OCI-LY3 (cell line): ENCODE measurements around the gene MCEE.

ENCODE experiments used
- H2AFZ ChIP-seq: fragments of 200-600, 300-600 bp; shearing (Covaris generic); 2 replicates; pipeline ENCODE4 v1.6.0; 2014; ENCODE audit warnings: antibody characterized with exemption, low read depth, low read length
- H3K27ac ChIP-seq: fragments of 200-600, 300-600 bp; sonication (generic); 2 replicates; pipeline ENCODE4 v1.5.1; 2014; ENCODE audit warnings: mild to moderate bottlenecking, low read length, moderate library complexity, mixed read lengths
- H3K27me3 ChIP-seq: fragments of 200-600, 300-600 bp; sonication (generic); 2 replicates; pipeline ENCODE4 v1.6.1; 2014; ENCODE audit warnings: low read depth, low read length, mixed read lengths
- H3K36me3 ChIP-seq: fragments of 200-600, 300-600 bp; sonication (generic); replicated peaks from 2 replicates; pipeline ENCODE3; 2014; ENCODE audit warnings: low read depth, low read length, mixed read lengths
- H3K4me1 ChIP-seq: fragments of 300-600, 200-600 bp; sonication (generic); 2 replicates; pipeline ENCODE4 v1.6.1; 2014; ENCODE audit warnings: low read length, mixed read lengths
- H3K4me2 ChIP-seq: fragments of 200-600, 300-600 bp; sonication (generic); 2 replicates; pipeline ENCODE4 v1.6.1; 2014; ENCODE audit warnings: low read length, mixed read lengths
- H3K4me3 ChIP-seq: fragments of 300-600, 200-600 bp; sonication (generic); 2 replicates; pipeline ENCODE4 v1.5.1; 2014; ENCODE audit warnings: antibody characterized with exemption, mild to moderate bottlenecking, low read length, moderate library complexity
- H3K79me2 ChIP-seq: fragments of 300-600, 200-600 bp; shearing (Covaris generic); 2 replicates; pipeline ENCODE4 v1.6.1; 2014; ENCODE audit warnings: mild to moderate bottlenecking, low read length, mixed read lengths
- H3K9ac ChIP-seq: fragments of 300-600, 200-600 bp; shearing (Covaris generic); 2 replicates; pipeline ENCODE4 v1.6.0; 2014; ENCODE audit warnings: mild to moderate bottlenecking, low read length, moderate library complexity
- H3K9me3 ChIP-seq: fragments of 200-600, 300-600 bp; shearing (Covaris generic); 2 replicates; pipeline ENCODE4 v1.6.1; 2014; ENCODE audit warnings: low read length, mixed read lengths; ENCODE audit not compliant: insufficient read depth
- H4K20me1 ChIP-seq: fragments of 200-600, 300-600 bp; sonication (generic); 2 replicates; pipeline ENCODE4 v1.6.1; 2016; ENCODE audit warnings: low read length, mixed read lengths; ENCODE audit not compliant: insufficient read depth
- CTCF ChIP-seq: fragments of 200-600, 300-600 bp; sonication (generic); IDR thresholded peaks from 2 replicates; pipeline ENCODE4 v1.5.1; 2014; ENCODE audit warnings: antibody characterized with exemption, low read length, low read depth
- EZH2phosphoT487 ChIP-seq: fragments of 200-600 bp; shearing (Covaris generic); IDR thresholded peaks from 2 replicates; pipeline ENCODE4 v1.6.1; 2018; ENCODE audit warnings: antibody characterized with exemption, mixed run types, low read depth

The MCEE gene

GRCh38 chr2:71071681-71072398 is 58.2 kb downstream of the MCEE start:
- peak; percentile 66 for TF ChIP-seq CTCF
- no peak for TF ChIP-seq EZH2phosphoT487
- peaks cover 55% of the 10 kb centered on the region for H3K36me3 ChIP-seq
- H3K79me2 ChIP-seq: peaks cover 65% of the 10 kb centered on the region
- peak overlapping the region; percentile 98 for H3K27ac ChIP-seq
- H4K20me1 ChIP-seq: peaks cover 13% of the 10 kb centered on the region
- H2AFZ ChIP-seq: no peak overlapping the region
- peak overlapping the region; percentile 90 for H3K4me3 ChIP-seq
- no peaks in the 10 kb centered on the region for H3K9me3 ChIP-seq
- H3K4me1 ChIP-seq: peaks cover 54% of the 10 kb centered on the region
- no peaks in the 10 kb centered on the region for H3K27me3 ChIP-seq
- peak overlapping the region; percentile 99 for H3K9ac ChIP-seq
- peak overlapping the region; percentile 99 for H3K4me2 ChIP-seq

- H3K79me2 ChIP-seq: peaks cover 69% of the 10 kb centered on the region
- peak overlapping the region; percentile 90 for H3K4me3 ChIP-seq
- no peaks in the 10 kb centered on the region for H3K9me3 ChIP-seq
- peak overlapping the region; percentile 98 for H3K27ac ChIP-seq
- H2AFZ ChIP-seq: no peak overlapping the region
- H3K4me2 ChIP-seq: peak overlapping the region; percentile 99
- H3K9ac ChIP-seq: peak overlapping the region; percentile 99
- peaks cover 68% of the 10 kb centered on the region for H3K4me1 ChIP-seq
- no peaks in the 10 kb centered on the region for H3K27me3 ChIP-seq
- TF ChIP-seq CTCF (peak; percentile 59), EZH2phosphoT487 (no peak)
- H3K36me3 ChIP-seq: peaks cover 43% of the 10 kb centered on the region
- H4K20me1 ChIP-seq: peaks cover 13% of the 10 kb centered on the region
Measured at GRCh38 chr2:71070294-71071093, 59.5 kb downstream of the MCEE start.

GRCh38 chr2:71069376-71069775 is 60.7 kb downstream of the MCEE start:
- H3K27ac ChIP-seq: peak overlapping the region; percentile 98
- H3K4me3 ChIP-seq: peak overlapping the region; percentile 90

More at GRCh38 chr2:71069376-71069775, 60.7 kb downstream of the MCEE start:
- H2AFZ ChIP-seq: no peak overlapping the region
- H4K20me1 ChIP-seq: peaks cover 13% of the 10 kb centered on the region; the same call in 1 of the 2 replicates
- peak overlapping the region; percentile 99 for H3K4me2 ChIP-seq
- H3K4me1 ChIP-seq: peaks cover 79% of the 10 kb centered on the region
- H3K27me3 ChIP-seq: no peaks in the 10 kb centered on the region
- H3K9me3 ChIP-seq: no peaks in the 10 kb centered on the region
- TF ChIP-seq EZH2phosphoT487 (no peak), CTCF (no peak)
- H3K9ac ChIP-seq: peak overlapping the region; percentile 99
- peaks cover 69% of the 10 kb centered on the region for H3K79me2 ChIP-seq
- peaks cover 34% of the 10 kb centered on the region for H3K36me3 ChIP-seq
